Brain microvascular endothelial cell (primary cell): Measurements from ENCODE around the gene SF3B3.

ENCODE experiments used
- DNase-seq: peaks from one replicate; pipeline ENCODE4 v3.0.0-alpha.2; 2020
- H3K27ac ChIP-seq: fragments of 250-450 bp; sonication (Bioruptor Pico); 2 replicates; pipeline ENCODE4 v1.5.1; 2020; ENCODE audit warnings: mild to moderate bottlenecking, moderate library complexity
- H3K27me3 ChIP-seq: fragments of 250-450 bp; sonication (Bioruptor Pico); replicated peaks from 2 replicates; pipeline ENCODE4 v1.5.1; 2020; ENCODE audit warnings: mild to moderate bottlenecking
- H3K36me3 ChIP-seq: fragments of 250-450 bp; sonication (Bioruptor Pico); replicated peaks from 2 replicates; pipeline ENCODE4 v1.5.1; 2020; ENCODE audit warnings: mild to moderate bottlenecking
- H3K4me3 ChIP-seq: 2 replicates; pipeline ENCODE4 v1.5.1; 2011; ENCODE audit warnings: low read depth, mild to moderate bottlenecking, control low read depth, low read length, moderate library complexity
- in situ Hi-C: cut with HindIII; loops from 2 replicates; pipeline ENCODE4 v1.10.0; 2017; ENCODE audit warnings: low sequenced_read_pairs, low pct_ligation_motif_present
- TF ChIP-seq, protein P1 (sequence below): IDR thresholded peaks from 2 replicates; pipeline ENCODE4 v1.5.1; 2011; ENCODE audit warnings: low read depth, mild to moderate bottlenecking, moderate library complexity, low read length, control low read depth, inconsistent platforms; ENCODE audit errors: missing control alignments

Gene SF3B3

DNA sequence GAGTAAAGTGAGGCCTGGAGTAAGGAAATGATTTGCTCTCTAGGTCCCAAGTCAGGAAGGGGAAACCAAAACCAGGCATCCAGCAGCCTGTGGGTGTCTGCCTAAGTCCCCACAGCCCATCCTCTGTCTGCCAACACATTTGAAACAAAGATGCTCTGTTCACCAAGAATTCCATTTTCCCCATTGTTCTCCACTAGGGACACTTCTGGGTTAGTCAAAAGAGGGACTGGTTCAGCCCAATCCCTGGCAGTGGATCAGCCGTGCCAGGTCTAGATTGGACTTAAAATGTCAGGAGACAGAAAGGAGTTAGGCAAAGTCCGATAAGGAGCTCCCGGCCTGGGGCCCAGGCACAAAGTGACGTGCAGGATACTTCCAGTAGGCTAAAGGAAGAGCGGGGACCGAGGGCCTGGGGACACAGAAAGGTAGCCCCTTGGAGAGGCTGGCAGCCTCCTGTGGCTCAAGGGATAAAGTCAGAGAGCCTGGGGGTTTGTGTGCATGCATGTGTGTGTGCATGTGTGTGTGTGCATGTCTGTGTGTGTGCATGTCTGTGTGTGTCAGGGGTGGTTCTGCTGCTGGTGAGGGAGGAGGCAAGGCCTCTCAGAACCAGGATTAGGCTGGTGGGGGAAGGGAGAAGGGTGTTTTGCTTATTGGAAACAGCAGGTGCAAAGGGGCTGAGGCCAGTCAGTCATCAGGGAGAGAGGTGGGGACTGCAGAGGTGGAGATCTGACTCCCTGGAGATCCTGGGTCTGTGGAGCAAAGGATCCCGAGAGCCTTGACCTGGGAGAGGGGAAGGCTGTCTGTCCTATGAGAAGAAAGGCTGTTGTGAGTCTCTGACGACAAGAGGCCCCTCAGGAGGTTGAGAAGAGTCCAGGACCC lies 81.0 kb downstream of the SF3B3 start:
- Histone ChIP-seq H3K27me3 (no peaks in the 10 kb centered on the region), H3K36me3 (no peaks in the 10 kb centered on the region), H3K4me3 (no peak overlapping the region), H3K27ac (no peak overlapping the region)
- no peak for DNase-seq
- TF ChIP-seq, protein P1, sequence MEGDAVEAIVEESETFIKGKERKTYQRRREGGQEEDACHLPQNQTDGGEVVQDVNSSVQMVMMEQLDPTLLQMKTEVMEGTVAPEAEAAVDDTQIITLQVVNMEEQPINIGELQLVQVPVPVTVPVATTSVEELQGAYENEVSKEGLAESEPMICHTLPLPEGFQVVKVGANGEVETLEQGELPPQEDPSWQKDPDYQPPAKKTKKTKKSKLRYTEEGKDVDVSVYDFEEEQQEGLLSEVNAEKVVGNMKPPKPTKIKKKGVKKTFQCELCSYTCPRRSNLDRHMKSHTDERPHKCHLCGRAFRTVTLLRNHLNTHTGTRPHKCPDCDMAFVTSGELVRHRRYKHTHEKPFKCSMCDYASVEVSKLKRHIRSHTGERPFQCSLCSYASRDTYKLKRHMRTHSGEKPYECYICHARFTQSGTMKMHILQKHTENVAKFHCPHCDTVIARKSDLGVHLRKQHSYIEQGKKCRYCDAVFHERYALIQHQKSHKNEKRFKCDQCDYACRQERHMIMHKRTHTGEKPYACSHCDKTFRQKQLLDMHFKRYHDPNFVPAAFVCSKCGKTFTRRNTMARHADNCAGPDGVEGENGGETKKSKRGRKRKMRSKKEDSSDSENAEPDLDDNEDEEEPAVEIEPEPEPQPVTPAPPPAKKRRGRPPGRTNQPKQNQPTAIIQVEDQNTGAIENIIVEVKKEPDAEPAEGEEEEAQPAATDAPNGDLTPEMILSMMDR: peak; percentile 19
- in situ Hi-C loops: no loop called here

GRCh38 chr16:70605283-70605657 lies 81.7 kb downstream of the SF3B3 start:
- H3K4me3 ChIP-seq: no peak overlapping the region
- in situ Hi-C loops: no loop called here
- TF ChIP-seq, protein P1: no peak
- H3K27me3 ChIP-seq: no peaks in the 10 kb centered on the region
- no peak for DNase-seq
- no peaks in the 10 kb centered on the region for H3K36me3 ChIP-seq
- H3K27ac ChIP-seq: no peak overlapping the region

DNA sequence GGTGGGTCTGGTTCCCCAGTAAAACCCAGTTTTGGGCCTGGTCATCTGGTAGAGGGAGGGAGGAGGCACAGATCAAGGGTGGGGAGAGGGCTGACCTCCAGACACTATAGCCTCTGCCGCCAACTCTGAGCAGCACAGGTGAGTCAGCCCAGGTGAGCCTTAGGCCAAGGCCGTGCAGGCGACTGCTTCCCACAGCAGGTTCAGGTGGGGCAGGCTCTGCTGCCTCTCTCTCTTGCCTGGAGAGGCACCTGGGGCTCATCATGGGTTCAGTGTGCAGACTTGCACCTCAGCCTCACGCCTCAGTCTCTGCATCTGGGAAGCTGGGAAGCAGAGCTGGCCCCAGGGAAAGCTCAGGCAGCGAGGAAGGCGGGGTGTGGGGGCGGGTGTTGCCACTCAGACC lies 84.9 kb downstream of the SF3B3 start:
- no peaks in the 10 kb centered on the region for H3K27me3 ChIP-seq
- no peak overlapping the region for H3K4me3 ChIP-seq
- in situ Hi-C loops: no loop called here
- H3K27ac ChIP-seq: no peak overlapping the region
- DNase-seq: no peak
- TF ChIP-seq, protein P1: no peak
- no peaks in the 10 kb centered on the region for H3K36me3 ChIP-seq

DNA sequence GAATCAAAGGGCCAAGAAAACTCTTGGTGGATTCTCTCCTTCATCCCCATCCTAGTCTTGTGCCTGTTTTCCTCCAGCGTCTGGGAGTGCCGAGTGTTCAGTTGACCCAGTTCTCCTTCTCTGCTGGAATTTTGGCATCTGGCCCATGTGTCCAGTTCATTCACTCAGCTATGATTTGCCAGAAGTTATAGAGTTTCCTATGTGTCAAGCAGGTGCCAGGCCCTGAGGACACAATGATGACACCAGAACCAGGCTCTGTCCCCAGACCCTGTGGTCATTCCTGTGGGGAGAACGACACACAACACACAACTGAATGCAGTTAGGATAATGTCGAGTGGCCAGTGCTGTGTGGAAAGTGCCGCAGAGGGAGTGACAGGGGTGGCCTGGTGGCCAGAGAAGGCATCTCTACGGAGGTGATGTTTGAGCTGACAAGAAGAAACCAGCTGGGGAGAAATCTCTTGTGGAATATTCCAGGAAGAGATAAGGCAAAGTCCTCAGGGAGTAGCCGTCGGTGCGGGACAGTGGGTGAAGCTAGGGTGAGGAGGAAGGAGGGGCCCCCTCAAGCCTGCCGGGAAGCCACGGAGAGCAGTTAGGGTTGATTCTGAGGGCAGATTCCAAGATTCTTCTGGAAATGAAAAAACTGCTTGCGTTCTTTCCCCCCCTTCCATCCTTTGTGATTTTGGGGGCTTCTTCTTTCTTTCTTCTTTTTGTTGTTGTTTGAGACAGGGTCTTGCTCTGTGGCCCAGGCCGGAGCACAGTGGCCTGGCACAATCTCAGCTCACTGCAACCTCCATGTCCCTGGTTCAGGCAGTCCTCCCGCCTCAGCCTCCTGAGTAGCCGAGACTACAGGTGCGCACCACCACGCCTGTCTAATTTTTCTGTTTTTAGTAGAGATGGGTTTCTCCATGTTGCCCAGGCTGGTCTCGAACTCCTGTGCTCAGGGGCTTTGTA lies 86.9 kb downstream of the SF3B3 start:
- Histone ChIP-seq H3K4me3 (no peak overlapping the region), H3K36me3 (no peaks in the 10 kb centered on the region), H3K27ac (no peak overlapping the region), H3K27me3 (no peaks in the 10 kb centered on the region)
- TF ChIP-seq, protein P1: peak; percentile 15
- in situ Hi-C loops: no loop called here
- DNase-seq: no peak

GRCh38 chr16:70611224-70611598 lies 87.6 kb downstream of the SF3B3 start:
- TF ChIP-seq, protein P1: no peak
- Histone ChIP-seq H3K4me3 (no peak overlapping the region), H3K27ac (no peak overlapping the region), H3K27me3 (no peaks in the 10 kb centered on the region), H3K36me3 (no peaks in the 10 kb centered on the region)
- in situ Hi-C loops: no loop called here
- DNase-seq: no peak
